NCI-H2227 (cell line): Measurements from ENCODE around the gene PDE4D.

ENCODE experiments used
- DNase-seq: peaks from one replicate; lab custom pipeline; 2025; ENCODE audit not compliant: unreplicated experiment; lab: John Stamatoyannopoulos, UW

Gene PDE4D

DNA sequence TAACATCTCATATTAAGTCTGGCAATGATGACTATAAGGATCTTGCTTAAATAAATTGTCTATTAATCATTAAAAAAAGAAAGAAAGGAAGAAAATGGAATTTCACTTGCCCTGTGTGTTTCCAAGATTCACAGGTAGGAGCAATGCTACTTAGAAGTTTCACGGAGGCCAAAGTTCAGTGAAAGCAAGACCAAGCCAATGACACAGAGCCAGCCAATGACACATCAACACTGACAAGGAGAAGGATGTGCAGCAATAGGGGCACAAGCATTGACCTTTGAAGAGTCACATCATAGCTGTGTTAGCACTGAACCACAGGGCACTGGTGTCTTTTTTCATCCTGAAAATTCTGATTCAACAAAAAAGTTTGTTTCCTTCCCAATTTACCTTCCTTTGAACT, 364.3 kb downstream of the PDE4D start:
- no peak for DNase-seq

DNA sequence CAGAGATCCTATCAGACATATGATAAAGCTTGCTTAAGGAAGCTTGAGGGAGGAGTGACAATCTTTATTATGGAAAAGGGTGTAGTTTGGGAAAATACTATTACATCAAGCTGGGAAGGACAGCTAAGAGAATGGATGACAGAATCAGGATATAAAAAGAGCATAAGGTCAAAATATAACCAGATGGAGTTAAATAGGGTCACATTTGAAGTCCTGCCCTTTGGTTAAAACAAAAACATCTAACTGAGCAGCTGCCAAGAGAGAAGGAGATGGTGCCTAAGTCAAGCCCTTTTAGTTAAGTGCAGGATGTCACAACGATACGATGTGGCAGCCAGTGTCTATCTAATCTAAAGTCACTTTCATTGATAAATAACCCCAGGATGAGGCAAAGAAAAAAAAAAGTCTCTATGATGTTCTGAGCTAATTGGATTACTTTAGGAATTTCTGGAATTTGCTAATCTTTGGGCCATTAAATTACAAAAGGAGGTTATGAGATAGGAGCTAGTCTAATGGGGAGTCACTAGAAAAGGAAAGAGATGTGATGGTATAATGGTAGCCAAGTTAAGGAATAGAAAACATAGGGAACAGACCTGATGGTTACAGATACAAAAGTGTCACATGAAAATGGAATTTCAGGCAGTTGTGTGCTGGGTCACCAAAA, 365.2 kb downstream of the PDE4D start:
- no peak for DNase-seq

DNA sequence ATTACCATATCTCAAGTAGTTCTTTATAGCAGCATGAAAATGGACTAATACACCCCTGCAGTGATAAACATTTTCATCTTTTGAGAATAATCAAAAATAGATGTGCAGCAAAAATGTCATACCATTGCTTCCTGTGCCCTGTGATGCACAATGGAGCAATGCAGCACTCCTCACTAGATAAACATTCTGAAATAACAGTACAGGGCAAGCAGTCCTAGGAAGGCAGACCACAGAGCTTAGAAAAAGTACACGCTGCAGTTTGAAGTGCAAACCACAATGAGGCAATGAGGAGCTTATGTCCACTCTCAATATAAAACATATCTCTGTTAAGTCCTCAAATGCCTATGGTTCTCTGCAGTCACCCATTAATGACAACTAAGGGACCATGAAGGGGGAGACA, 367.6 kb downstream of the PDE4D start:
- no peak for DNase-seq

DNA sequence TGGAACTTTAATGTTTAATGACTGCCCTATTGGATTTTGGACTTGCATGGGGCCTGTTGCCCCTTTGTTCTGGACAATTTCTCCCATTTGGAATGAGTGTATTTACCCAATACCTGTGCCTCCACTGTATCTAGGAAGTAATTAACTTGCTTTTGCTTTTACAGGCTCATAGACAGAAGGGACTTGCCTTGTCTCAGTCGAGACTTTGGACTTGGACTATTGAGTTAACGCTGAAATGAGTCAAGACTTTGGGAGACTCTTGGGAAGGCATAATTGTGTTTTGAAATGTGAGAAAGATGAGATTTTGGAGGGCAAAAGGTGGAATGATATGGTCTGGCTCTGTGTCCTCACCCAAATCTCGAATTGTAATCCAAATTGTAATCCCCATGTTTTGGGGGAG, 368.2 kb downstream of the PDE4D start:
- no peak for DNase-seq

DNA sequence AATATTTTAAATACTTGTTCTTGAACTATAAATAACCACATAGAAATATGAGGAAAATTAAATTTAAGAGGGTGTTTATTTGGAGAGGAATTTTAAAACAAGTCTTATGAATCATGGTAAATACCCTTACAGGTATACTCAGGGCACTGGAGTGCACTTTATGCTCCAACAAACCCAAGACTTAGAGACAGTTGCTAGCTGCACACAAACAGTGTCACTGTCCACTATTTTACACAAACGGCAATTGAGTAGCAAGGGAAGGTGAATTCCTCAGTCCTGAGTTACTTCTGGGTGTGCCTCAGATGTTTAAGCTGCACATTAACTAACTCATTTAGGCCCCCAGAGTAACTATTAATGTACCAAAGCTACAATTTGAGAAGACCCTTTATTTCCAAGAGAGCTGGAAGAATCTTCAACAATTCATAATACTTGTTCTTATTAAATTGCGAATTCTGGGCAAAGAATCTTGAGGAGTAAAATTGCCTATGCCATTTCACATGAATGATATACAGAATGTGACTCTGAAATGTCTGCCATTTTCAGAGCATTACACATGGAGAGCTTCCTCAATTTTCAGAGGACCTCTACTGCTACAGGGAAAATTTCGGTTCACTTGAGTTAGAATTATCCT, 371.2 kb downstream of the PDE4D start:
- DNase-seq, result no peak

DNA sequence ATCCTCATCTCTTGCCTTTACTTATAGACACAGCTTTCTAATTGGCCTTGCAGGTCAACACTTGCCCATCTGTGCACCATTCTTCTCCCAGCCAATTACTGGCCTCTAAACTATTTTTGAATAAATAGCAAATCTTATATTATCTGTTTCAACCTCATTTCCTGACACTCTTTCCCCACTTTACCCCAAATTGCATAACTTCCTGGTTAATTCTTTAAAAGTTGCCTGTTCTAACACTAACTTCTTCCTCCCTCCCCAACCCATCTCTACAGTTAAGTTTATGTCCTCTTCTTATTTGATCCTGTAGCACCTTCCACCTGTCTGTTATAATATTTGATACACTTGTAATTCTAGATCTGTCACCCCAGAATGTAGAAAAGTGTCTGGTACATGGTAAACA, 372.1 kb downstream of the PDE4D start:
- DNase-seq, result no peak

DNA sequence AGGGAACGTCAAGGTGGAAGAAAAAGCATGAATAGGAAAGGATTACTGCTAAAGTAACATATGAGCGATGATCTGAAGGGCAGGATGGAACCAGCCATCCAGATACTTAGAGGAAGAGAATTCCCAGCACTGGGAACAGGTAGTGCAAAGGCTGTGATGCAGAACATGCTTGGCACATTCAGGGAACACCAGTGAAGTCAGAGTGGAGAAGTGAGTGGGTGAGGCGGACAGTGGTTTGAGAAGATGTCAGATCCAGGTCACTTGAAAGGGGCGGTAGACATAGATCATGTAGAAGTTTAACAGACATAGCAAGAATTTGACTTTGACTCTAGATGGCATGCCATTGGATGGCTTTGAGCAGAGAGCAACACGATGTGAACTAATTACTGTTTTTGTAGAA, 374.2 kb downstream of the PDE4D start:
- no peak for DNase-seq

DNA sequence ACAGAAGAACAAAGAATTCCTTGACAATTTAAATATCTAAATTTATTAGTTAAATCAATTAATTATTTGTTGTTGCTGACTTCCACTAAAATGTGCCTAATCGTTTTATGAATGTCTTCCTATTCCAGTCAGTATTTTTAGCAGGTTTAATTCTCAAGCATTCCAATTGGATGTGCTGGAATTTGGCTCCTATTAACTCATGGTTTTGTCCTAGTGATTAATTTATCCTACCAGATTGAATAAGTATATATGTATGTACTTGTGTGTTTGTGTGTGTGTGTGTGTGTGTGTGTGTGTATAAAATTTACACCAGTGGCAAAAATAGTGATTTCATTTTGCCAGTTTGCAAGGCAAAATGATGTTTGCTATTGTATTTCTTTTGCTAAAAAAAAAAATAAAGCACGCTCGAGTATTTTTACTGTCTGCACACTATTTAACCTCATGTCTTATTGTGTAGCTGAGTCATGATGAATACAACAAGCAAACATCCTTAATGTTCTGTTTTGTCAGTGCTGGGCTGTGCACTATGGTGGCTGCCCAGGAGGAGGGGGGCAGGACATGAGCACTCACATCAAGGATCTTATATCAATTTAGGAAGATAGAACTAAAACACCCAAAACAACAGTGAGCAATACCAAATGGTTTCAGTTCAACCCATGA, 375.5 kb downstream of the PDE4D start:
- no peak for DNase-seq

DNA sequence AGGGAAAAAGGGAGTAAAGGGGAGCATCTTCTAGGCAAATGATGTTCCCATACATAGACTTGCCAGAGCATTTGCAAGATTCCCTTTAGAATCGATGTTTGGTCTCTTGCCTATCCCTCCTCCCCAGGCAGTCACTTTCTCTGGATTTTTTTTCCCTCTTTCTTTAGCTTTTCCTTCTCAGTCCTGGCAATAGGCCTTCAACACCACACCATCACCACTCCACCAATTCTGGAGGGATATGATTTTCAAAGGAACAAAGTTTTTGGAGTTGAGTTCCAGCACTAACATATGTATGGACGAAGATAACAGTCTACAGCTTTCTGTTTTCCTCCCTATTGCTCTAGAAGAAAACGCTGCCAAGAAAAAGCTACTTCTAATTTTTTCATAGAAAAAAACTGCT, 377.4 kb downstream of the PDE4D start:
- no peak for DNase-seq

DNA sequence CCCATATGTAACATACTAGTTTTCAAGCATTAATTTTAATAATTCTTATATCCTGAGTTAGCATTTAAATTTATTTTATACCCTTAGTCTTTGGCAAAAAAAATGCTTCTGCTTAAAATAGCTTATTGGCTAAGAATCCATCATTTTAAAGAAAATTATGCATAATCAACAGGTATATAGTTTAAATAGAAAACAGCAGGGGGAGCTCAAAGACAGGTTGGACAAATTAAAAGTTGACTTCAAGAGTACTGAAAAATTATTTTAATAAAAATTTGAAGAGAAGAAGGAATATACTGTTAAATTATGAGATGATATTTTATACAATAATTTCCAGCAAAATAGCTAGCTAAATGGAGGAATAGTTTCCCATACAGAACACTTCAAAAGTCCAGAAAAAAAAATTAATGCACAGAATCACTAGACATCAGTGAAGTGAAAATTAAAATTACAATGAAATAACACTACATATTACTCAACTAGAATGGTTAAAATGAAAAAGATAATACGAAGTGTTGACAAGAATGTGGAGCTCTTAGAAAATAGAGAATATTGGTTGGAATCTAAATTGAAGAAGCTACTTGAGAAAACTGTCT, 387.1 kb downstream of the PDE4D start:
- DNase-seq, result no peak

DNA sequence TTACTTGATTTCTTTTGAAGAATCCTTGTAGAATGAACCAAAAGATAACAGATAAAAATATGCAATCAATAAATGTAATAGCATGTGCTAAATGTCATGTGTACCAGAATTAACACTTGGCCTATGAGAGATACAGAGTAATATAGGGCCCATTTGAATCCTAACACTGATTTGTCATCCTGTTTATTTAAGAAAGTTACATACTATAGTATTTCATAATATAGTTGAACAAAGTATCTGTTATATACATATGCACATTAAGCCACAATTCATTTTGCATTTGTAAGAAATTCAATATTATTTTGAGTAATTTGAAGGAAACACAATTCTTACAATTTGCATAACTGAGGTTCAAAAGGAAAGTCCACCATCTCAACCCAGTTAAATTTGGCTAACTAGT, 389.5 kb downstream of the PDE4D start:
- DNase-seq, result no peak

DNA sequence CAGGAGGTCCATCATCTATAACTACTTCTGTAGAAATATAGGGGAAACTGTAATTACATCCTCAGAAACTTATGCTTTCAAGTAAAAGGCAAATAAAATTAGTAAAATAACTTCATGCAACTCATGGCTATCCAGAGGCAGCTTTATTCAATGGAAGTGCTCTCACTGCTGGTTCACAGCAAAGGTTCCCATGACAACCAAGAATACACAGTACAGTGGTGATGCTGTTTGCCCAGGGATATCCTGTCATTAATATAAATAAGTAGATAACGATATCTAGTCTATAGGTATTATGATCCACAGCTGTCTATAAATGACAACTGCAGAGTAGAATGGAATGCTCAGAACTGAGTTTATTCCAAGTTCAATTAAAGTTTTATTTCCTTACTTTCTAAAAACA, 390.3 kb downstream of the PDE4D start:
- peak; percentile 49 for DNase-seq

DNA sequence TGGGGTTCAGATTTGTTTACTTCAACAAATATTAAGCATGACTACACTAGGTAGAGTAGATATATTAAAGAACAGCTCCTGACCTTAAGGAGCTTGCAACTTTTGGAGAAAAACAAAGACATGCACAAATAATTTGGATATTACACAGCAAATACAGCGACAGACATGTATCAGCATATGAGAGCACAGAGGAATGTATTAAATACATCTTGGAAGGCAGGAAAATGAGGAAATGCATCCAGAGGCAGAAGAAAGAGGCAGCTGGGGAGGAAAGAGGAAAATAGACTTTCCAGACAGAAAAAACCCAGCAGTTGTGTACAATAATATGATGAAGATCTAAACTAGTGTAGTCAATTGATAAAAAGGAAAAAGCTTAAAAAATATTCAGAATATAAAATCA, 392.2 kb downstream of the PDE4D start:
- no peak for DNase-seq

DNA sequence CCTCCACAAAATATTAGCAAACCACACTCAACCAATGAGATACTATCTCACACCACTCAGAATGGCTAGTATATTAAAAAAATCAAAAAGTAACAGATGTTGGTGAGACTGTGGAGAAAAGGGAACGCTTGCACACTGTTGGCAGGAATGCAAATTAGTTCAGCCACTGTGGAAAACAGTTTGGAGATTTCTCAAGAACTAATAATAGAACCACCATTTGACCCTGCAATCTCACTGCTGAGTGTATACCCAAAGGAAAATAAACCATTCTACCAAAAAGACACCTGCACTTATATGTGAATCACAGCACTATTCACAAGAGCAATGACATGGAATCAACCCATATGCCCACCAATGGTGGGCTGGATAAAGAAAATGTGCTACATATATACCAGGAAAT, 393.5 kb downstream of the PDE4D start:
- no peak for DNase-seq

DNA sequence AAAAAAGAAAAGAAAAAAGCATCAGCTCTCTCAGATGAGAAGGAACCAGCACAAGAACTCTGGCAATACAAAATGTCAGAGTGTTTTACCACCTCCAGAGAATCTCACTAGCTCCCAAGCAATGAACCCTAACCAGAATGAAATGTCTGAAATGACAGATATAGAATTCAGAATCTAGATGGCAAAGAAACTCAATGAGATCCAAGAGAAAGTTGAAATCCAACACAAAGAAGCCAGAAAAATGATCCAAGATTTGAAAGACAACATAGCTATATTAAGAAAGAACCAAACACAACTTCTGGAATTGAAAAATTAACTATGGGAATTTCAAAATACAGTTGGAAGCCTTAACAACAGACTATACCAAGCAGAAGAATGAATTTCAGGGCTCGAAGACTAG, 396.3 kb downstream of the PDE4D start:
- DNase-seq, result no peak

DNA sequence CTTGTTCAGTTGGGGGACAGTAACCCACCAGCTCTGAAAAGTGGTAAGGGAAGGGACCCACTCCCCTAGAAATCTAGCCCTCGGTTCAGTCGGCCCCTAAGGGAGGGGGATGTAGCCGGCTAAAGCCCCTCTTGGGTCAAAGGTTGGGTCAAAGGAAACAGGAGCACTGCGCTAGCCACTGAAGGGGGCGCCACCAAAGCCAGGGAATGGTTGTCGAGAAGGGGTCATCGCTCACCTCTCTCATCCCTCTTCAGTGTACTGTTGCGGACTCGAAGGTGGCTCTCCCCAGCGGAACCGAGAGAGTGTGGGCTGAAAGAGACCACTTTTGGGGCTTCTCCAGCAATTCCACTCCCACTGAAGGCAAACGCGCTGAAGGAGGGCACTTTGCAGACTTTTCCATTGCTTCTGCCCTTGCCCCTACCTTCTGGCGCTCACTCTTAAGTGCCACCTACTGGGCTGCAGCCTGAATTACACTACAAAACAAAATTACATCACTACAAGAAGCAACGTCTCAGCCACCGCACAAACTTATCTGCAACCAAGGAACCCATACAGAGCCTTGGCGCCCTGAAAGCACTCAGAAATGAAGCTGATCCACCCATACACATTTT, 396.9 kb downstream of the PDE4D start:
- no peak for DNase-seq

DNA sequence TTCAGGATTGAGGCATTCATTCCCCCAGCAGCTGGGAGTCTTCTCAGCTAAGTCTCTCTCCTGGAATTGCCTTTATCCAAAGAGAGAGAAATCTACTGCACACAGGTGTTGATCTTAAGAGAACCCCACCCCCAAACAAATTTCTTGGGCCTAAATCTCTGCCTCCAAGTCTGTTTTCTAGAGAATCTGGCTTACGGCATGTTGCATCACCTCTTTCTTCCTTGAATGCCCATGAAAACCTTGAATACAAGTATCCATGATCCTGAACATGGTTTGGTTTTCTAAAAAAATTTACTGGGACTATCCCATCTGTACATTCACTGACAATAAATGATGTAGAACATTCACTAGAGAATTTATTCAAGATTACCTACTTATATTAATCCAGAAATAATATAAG, 401.6 kb downstream of the PDE4D start:
- DNase-seq, result no peak

DNA sequence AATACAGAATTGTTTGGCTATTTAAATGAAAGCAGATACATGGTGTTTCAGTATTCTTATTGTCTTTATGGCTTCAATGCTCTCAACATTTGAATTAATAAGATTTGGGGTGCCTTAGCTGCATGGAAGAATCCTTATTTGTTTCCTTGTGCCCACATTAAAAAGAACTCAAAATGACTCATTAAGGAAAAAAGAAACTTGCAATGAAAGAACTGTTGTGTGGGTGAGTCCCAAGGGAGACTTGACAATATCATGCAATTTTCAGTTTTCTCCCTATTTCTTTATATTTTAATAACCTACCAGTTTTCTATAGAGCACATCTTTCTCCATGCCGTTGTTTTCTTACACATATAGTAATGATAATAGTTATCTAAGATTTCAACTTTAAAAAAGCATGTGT, 404.0 kb downstream of the PDE4D start:
- DNase-seq, result no peak

DNA sequence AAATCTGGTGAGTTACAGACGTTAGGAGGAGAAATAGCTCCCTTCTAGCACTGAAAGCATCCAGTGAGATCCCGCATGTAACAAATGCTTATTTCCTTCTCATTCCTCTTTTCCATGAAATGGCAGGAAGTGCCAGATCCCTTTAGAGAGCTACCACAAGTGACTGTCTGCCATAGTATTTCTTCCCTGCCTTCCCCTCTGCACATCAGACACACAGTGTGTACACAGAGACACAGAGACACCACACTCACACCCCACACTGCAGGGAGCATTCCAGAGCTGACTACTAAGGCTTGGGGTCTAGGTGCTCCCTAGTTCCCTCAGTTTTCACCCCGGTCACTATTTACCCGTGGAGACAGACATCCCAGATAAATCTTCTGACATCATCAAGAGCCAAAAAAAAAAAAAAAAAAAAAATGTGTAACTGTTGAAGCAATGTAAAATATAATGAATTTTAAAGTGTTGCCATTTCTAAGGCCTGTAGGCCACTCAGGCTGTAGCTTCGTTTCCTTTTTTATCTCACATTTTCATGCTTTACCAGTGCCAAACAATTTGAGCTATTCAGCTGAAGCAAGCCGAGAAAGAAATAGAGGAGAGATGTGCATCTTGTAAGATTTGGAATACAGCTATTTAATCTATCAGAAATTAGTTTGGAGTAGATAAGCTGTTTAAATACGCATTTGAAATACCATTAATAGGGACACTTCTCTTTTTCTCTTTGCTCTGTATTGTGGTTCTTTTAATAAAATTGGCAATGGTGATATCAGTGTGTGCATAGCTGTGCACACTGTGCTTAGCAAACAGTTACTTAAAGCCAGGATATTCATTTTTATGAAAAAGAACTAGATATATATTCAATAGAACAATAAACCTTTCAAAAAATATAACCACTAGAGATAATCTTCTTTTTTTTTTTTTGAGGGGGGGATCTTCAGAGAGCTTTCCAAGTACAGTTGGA, 405.5 kb downstream of the PDE4D start:
- DNase-seq, result no peak

DNA sequence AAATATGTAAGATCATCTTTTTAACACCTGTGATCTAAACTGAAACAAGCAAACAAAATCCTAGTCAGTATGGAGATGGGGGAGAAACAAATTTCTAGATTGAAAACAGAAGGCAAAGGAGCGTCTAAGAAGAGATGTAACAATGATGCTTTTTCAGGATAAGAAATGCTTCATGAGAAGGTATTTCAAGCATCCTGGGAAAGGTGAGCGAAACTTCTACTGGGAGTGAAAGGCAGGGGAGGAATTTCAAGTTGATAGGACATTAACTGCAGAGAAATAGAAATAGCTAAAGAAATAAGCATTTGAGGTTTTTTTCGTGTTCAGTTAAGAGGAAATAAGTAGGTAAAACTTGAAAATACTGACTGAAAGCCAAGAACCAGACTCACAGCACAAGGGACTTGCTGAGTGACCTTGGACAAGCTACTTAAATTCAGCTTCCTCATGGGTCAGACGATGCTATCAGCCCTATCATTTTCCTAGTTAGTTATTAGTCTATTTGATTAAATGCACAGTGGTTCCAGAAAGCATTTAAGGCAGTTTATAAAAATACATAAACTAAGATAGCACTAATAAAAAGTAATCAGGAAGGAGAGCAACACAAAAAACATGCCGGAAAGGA, 406.3 kb downstream of the PDE4D start:
- no peak for DNase-seq
